Small intestine (tissue), 7 donors: Measurements from ENCODE around the gene GOLPH3L. TPM values are rescaled to one million over a fixed set of nuclear protein-coding genes. Genes with fewer than 3 reads are reported as not detected.
"Not testable (repeated sequence)": the region's sequence is repeated elsewhere in the genome, so short reads cannot be mapped to it uniquely, and the experiment has no call there.

Experiments used
- DNase-seq, 2 donors: peaks; one replicate each; pipeline versions ENCODE4 v3.0.0 to v3.0.0-alpha.2; 2013
- FAIRE-seq: peaks from 2 replicates; lab custom pipeline; 2012; peaks lifted over from hg19 to GRCh38; lab: Jason Lieb, UNC
- H3K27ac ChIP-seq, 3 donors: one replicate each; pipeline ENCODE4 v1.5.1; 2013; ENCODE audit warnings: low read length in 2 of 3, mild to moderate bottlenecking in 2 of 3, control low read depth in 1 of 3, inconsistent platforms in 1 of 3, low read depth in 1 of 3, moderate library complexity in 1 of 3
- H3K27me3 ChIP-seq, 3 donors: one replicate each; pipeline ENCODE4 v1.6.1; 2013; ENCODE audit warnings: low read length in 3 of 3, inconsistent platforms in 1 of 3; ENCODE audit not compliant: control insufficient read depth in 3 of 3, insufficient read depth in 3 of 3
- H3K36me3 ChIP-seq, 3 donors: one replicate each; pipeline ENCODE4 v1.6.1; 2013; ENCODE audit warnings: low read length in 3 of 3, inconsistent platforms in 1 of 3, low read depth in 1 of 3, mild to moderate bottlenecking in 1 of 3, moderate library complexity in 1 of 3; ENCODE audit not compliant: control insufficient read depth in 3 of 3, insufficient read depth in 2 of 3
- H3K4me1 ChIP-seq, 3 donors: one replicate each; pipeline ENCODE4 v1.6.1; 2013; ENCODE audit warnings: low read length in 2 of 3, inconsistent platforms in 1 of 3, low read depth in 1 of 3, mild to moderate bottlenecking in 1 of 3, moderate library complexity in 1 of 3; ENCODE audit not compliant: control insufficient read depth in 3 of 3, insufficient read depth in 2 of 3
- H3K4me3 ChIP-seq, 3 donors: one replicate each; pipeline ENCODE4 v1.5.1; 2013; ENCODE audit warnings: low read length in 3 of 3, control low read depth in 1 of 3, inconsistent platforms in 1 of 3, low read depth in 1 of 3, mild to moderate bottlenecking in 1 of 3, moderate library complexity in 1 of 3
- H3K9me3 ChIP-seq, 2 donors: one replicate each; pipeline ENCODE4 v1.6.1; 2013; ENCODE audit warnings: low read depth in 1 of 2, low read length in 1 of 2; ENCODE audit not compliant: control insufficient read depth in 2 of 2, insufficient read depth in 1 of 2
- WGBS, 3 donors: extraction: QIAGEN DNeasy Blood & Tissue Kit; methylation state at CpG; one replicate each; pipeline ENCODE4 v1.1.7; 2013; 5-methylcytosine and 5-hydroxymethylcytosine counted together
- polyA plus RNA-seq, 4 donors: library from polyadenylated mRNA; stranded (reverse) in 3 of 4; unstranded in 1 of 4; fragments of 200-250 nt in 3 of 4; fragments of 120-200 nt in 1 of 4; gene quantifications; one replicate each; pipeline versions ENCODE4 v1.2.1 to v1.2.3, GENCODE V29; 2013
- donor health status: healthy with polysubstance abuse.
- donor health status: control.
- donor health status: control.
- donor health status: Bipolar disorder and iron deficiency.
- donor health status: healthy.

GOLPH3L gene
- polyA plus RNA-seq, 4 donors: 15.4 to 43.1 (median 22.6) TPM

DNA sequence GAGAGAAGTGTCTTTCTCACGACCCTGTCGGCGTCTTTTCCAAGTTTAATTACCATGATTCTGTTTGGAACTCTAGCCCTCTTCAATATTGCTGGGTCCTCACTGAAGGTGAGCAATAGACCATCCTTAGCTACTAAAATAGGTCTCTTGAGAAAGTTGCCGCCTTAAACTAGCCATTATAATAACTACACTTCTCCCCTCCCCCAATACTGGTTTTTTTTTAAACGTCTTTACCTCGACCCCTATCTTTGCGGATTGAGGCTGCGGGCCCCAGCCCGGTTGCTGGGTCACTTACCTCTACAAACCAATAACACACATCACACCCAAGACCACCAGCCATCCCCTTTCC, 68.2 kb downstream of the GOLPH3L start:
- Histone ChIP-seq H3K36me3 (peaks cover 7 to 19% (median 16%) of the 10 kb centered on the region in 3 donors), H3K27ac (peak overlapping the region; percentile 44 to 97 (median 97)), H3K4me1 (peaks cover 0 to 7% (median 1%) of the 10 kb centered on the region in 3 donors), H3K9me3 (no peaks in the 10 kb centered on the region), H3K27me3 (no peaks in the 10 kb centered on the region), H3K4me3 (peak overlapping the region; percentile 28 to 79 (median 64))
- 0 to 2% (median 1%) methylated on average over 9 of the region's 9 CpGs for WGBS, 3 donors
- DNase-seq (no peak), FAIRE-seq (no peak)

DNA sequence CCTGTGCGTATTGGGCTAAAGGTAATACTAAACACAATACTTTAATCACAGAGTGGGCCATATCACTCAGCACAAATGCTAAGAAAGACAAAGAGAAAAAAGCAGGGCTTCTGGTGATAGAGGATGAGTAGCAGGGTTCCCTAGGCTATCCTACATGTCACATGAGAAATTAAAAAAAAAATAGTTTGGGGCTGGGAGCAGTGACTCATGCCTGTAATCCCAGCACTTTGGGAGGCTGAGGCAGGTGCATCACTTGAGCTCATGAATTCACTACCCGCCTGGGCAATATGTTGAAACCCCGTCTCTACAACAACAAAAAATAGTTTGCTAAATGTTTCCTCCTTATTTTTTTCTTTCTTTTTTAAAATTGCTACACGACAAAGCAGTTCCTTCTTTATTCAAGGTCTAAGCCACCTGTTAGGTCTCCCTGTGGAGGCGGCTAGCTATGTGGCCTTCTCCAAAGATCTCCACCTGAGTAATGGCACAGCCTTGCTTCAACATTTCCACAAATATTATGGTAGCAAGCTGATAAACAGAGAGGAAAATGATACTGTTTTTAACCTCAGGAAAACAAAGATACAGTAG, 69.0 kb downstream of the GOLPH3L start:
- FAIRE-seq: no peak

DNA sequence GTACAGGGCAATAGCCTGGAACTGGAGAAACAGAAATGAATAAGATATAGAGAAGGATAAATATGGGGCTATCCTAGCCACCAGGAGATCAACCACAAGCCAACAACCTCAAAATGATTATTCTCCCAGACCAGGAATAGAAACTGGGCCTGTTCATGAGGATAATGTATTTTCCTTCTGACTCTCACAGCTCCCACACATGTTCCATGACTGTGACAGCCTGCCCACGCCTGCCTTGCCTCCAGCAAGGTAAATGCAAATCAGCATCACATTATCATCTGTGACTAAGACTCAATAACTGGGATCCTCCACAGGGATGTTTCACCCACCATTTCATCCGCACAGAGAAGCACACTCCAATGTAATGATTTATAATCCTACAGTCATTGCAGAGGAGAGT, 70.8 kb downstream of the GOLPH3L start:
- FAIRE-seq: no peak
- no peaks in the 10 kb centered on the region for H3K9me3 ChIP-seq
- no peak overlapping the region for H3K27ac ChIP-seq
- no peak for DNase-seq
- peaks cover 9 to 29% (median 23%) of the 10 kb centered on the region in 3 donors for H3K36me3 ChIP-seq
- H3K4me1 ChIP-seq: peaks cover 1 to 7% (median 2%) of the 10 kb centered on the region in 3 donors
- H3K27me3 ChIP-seq: no peaks in the 10 kb centered on the region
- H3K4me3 ChIP-seq: no peak overlapping the region
- 85 to 93% (median 90%) methylated on average over 2 of the region's 2 CpGs for WGBS, 3 donors

More for the DNA sequence above, 69.0 kb downstream of the GOLPH3L start:
- 62 to 78% (median 66%) methylated on average over 5 of the region's 5 CpGs for WGBS, 3 donors
- no peak for DNase-seq
- Histone ChIP-seq H3K27me3 (no peaks in the 10 kb centered on the region), H3K4me1 (peaks cover 0 to 7% (median 1%) of the 10 kb centered on the region in 3 donors), H3K36me3 (peaks cover 9 to 21% (median 19%) of the 10 kb centered on the region in 3 donors), H3K9me3 (no peaks in the 10 kb centered on the region), H3K4me3 (peak overlapping the region in 2 of 3 donors; percentile 64 to 79), H3K27ac (no peak overlapping the region)

DNA sequence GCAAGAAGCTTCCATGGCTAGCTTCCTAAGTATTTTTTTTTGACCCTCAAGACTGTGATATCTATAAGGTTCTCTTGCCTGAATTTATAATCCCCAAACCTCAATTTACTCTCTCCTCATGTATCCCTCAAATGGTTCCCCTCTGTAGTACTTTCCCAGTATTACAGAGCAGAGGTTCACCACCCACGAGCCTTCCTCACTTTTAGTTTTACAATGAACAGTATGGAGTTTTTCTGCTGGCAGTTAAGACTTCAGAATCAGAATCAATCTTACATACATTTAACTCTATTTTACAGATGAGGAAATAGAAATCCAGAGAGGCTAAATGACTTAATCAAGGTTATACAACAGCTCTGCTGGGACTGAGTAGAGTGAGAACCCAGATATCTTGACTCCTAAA, 72.4 kb downstream of the GOLPH3L start:
- not testable (repeated sequence) for H3K27ac ChIP-seq, FAIRE-seq, H3K4me1 ChIP-seq, H3K27me3 ChIP-seq, H3K4me3 ChIP-seq, DNase-seq, H3K9me3 ChIP-seq
- H3K36me3 ChIP-seq: peaks cover 9 to 37% (median 23%) of the 10 kb centered on the region in 3 donors
- WGBS, 3 donors: 78 to 84% (median 84%) methylated on average over 1 of the region's 1 CpG

DNA sequence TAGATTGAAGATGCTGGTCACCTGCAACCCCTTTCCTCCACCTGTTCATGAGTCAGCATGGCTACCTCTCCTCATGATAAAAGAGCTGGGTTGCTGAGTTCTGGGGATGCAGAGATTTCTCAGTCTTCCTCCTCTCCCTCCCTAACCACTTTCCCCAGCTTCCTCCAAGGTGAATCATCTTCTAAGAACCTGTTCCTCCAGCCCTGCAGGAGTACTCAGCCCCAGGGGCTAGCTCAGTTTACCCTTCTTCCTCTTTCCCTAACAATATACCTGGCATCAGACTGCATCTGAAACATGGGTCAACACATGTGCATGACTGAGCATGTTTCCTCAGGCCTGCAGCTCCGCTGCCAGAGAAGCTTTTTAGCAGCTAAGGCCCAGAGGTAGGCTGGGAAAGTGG, 72.8 kb downstream of the GOLPH3L start:
- not testable (repeated sequence) for H3K4me1 ChIP-seq, H3K4me3 ChIP-seq, DNase-seq, FAIRE-seq, H3K9me3 ChIP-seq, H3K27ac ChIP-seq, H3K27me3 ChIP-seq
- peaks cover 9 to 37% (median 23%) of the 10 kb centered on the region in 3 donors for H3K36me3 ChIP-seq
- WGBS, 3 donors: 95 to 100% (median 100%) methylated on average over 1 of the region's 1 CpG

DNA sequence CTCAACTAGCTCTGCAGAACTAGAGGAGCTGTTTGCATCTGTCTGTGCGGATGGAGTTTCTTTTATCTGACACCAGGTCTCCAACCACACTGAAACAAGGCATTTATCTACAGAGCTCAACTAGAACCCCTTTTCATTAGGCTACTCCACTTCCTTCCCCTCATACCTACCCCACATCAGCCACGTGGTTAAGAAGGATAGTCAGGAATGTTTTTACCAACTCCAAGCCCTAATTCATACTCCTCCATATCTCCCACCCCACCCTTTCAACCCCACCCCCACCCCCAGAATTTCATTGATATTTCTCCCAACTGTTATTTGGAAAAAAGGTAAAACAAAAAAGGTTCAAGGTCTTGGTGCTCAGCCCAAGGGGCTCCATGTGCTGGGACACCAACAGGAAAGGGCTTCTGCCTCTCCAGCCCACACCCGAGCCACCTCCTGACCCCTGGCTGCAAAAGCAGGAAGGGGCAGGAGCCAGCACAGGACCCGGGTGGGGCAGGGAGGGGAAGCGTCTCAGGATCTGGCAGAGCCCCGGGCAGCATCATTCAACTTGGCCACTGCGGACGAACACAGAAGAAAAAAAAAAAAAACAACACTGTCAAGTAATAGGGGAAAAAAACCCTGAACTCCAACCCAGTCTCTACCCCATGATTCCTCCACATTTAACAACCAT, 74.5 kb downstream of the GOLPH3L start:
- no peaks in the 10 kb centered on the region for H3K27me3 ChIP-seq
- WGBS, 3 donors: 52 to 61% (median 57%) methylated on average over 8 of the region's 8 CpGs
- peaks cover 9 to 48% (median 26%) of the 10 kb centered on the region in 3 donors for H3K36me3 ChIP-seq
- DNase-seq (no peak), FAIRE-seq (no peak)
- no peaks in the 10 kb centered on the region for H3K9me3 ChIP-seq
- H3K4me1 ChIP-seq: peaks cover 0 to 4% (median 0%) of the 10 kb centered on the region in 3 donors
- H3K27ac ChIP-seq: peak overlapping the region in 1 of 3 donors; percentile 74
- no peak overlapping the region for H3K4me3 ChIP-seq

DNA sequence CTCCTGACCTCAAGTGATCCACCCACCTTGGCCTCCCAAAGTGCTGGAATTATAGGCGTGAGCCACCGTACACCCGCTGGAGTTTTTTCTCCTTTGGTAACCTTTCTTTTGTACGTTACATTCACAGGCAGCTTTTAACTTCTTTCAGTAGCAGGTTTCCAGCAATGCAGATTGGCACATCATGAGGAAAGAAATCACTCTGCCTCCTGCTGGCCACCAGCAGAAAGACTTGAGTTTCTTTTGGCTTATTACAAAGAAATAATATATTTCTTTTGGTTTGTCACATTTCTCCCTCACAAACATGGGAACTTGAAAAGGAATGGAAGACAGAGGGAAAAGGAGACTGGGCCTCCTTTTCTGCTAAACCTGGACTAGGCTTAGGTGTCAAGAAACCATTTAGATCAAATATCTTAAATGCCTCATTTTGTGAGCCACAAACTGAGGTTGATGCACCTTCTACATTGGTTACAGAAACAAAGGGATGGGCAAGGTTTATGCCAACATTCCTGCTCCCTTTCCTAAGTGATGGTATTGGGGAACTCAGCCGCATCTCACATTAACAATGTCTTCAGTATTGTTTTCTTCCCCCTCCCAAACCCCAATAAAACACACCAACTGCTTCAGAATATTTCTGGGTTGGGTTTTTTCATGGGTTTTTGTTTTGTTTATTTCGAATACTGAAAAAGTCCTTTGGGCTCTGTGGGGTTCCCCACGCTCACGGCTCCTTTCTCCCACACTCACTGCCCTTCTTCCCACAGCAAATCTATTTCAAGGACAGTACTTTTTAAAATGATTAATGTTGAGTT, 75.3 kb downstream of the GOLPH3L start:
- peak overlapping the region in 2 of 3 donors; percentile 30 to 74 for H3K27ac ChIP-seq
- H3K9me3 ChIP-seq: no peaks in the 10 kb centered on the region
- DNase-seq (peak; percentile 66 to 69), FAIRE-seq (no peak)
- peaks cover 0 to 4% (median 0%) of the 10 kb centered on the region in 3 donors for H3K4me1 ChIP-seq
- H3K27me3 ChIP-seq: no peaks in the 10 kb centered on the region
- WGBS, 3 donors: 47 to 66% (median 48%) methylated on average over 8 of the region's 8 CpGs
- no peak overlapping the region for H3K4me3 ChIP-seq
- peaks cover 7 to 51% (median 22%) of the 10 kb centered on the region in 3 donors for H3K36me3 ChIP-seq

DNA sequence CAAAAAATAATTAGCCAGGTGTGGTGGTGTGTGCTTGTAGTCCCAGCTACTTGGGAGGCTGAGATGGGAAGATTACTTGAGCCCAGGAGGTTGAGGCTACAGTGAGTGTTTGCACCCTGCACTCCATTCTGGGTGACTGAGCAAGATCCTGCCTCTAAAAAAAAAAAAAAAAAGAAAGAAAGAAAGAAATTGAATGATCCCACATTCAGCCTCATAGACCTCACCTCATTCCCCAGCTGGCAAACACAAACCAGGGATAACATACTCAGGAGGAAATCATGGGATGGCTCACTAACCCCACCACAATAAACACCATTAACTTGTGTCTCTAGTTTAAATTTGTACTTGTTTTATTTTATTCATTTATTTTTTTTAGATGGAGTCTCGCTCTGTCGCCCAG, 76.0 kb downstream of the GOLPH3L start:
- H3K9me3 ChIP-seq: no peaks in the 10 kb centered on the region
- DNase-seq: no peak
- H3K4me3 ChIP-seq: no peak overlapping the region
- H3K27ac ChIP-seq: peak overlapping the region in 1 of 3 donors; percentile 74
- no peaks in the 10 kb centered on the region for H3K27me3 ChIP-seq
- 95 to 100% (median 96%) methylated on average over 2 of the region's 2 CpGs for WGBS, 3 donors
- FAIRE-seq: no peak
- peaks cover 7 to 46% (median 18%) of the 10 kb centered on the region in 3 donors for H3K36me3 ChIP-seq
- peaks cover 0 to 4% (median 0%) of the 10 kb centered on the region in 3 donors for H3K4me1 ChIP-seq
